ENCODE results near the gene PLXDC1.

Gene PLXDC1

DNA sequence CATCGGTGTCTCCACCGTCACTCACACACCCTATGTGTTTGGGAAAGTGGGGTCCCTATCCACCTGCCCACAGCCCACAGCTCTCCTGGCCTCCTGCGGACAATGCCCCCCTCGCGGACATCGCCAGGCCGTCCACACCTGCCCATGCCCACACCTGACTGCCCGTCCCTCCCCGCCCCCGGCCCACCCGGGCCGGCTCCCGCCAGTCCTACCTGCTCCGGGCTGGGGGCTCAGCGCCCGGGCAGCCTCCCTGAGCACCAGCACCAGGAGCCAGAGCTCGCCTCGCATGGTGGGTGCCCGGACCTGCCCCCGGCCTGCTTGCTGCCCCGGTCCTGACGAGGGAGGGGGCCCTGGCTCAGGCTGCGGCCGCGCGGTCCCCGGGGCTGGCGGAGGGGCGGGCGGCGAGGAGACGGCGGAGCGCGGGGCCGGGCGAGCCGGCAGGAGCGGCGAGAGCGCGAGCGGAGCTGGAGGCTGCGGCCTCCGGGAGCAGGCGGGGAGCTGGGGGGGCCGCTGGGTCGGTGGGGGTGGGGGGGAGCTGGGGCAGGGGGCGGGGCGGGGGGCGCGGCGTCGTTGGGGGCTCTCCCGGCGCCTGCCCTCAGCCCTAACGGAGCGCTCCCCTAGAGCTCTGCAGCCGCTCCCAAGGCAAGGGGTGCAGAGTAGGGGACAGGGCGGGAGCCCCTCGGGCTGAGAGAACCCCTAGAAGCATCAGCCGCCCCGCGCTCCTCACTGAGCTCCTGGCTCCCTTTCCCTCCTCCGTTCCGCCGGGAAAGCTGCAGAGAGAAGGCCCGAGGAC lies at the start of gene PLXDC1:
TSS of gene PLXDC1 (minus strand) at position 488 of the 793 bp plus-strand sequence. CDS start at position 288, 200 bp downstream.
- peaks cover 33% of the 10 kb centered on the region for H3K27me3 ChIP-seq (ENCODE audit: control insufficient read depth, insufficient read depth, low read length)
- no peaks in the 10 kb centered on the region for H3K36me3 ChIP-seq (ENCODE audit: control insufficient read depth, low read depth, low read length)
- H3K9ac ChIP-seq (ENCODE audit: low read length), result no peak within 1 kb of the TSS
- H3K9me3 ChIP-seq (ENCODE audit: control insufficient read depth, low read depth, low read length), result no peaks in the 10 kb centered on the region
- H3K27ac ChIP-seq (ENCODE audit: low read length), result no peak within 1 kb of the TSS
- H3K4me3 ChIP-seq (ENCODE audit: low read length), result peak within 1 kb of the TSS; percentile 100
- no peaks in the 10 kb centered on the region for H3K4me1 ChIP-seq (ENCODE audit: control insufficient read depth, low read depth, low read length)

DNA sequence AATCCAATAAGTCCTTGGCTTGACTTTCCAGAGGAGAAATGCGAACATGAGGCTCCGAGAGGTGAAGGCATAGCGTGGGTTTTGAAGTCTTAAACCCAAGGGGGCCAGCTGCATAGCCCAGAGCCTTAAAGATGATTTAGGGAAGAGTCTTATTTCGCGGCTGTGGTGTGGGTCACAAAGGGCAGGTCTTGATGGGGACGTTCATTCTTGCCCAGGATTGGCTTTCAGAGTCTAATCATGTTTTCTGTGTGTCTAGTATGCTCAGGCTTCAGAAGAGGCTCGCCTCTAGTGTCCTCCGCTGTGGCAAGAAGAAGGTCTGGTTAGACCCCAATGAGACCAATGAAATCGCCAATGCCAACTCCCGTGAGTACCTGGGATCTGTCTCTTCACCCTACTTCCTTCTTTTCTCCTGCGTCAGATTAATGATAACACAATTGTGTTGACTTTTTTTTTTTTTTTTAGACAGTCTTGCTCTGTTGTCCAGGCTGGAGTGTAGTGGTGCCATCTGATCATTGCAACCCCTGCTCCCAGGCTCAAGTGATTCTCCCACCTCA lies 49.6 kb upstream of the PLXDC1 start:
- peak overlapping the region; percentile 99 for H3K27ac ChIP-seq (ENCODE audit: low read length)
- no peaks in the 10 kb centered on the region for H3K27me3 ChIP-seq (ENCODE audit: control insufficient read depth, insufficient read depth, low read length)
- H3K4me3 ChIP-seq (ENCODE audit: low read length), result peak overlapping the region; percentile 100
- no peaks in the 10 kb centered on the region for H3K9me3 ChIP-seq (ENCODE audit: control insufficient read depth, low read depth, low read length)
- peak overlapping the region; percentile 97 for H3K9ac ChIP-seq (ENCODE audit: low read length)
- peaks cover 19% of the 10 kb centered on the region for H3K4me1 ChIP-seq (ENCODE audit: control insufficient read depth, low read depth, low read length)
- peaks cover 46% of the 10 kb centered on the region for H3K36me3 ChIP-seq (ENCODE audit: control insufficient read depth, low read depth, low read length)

DNA sequence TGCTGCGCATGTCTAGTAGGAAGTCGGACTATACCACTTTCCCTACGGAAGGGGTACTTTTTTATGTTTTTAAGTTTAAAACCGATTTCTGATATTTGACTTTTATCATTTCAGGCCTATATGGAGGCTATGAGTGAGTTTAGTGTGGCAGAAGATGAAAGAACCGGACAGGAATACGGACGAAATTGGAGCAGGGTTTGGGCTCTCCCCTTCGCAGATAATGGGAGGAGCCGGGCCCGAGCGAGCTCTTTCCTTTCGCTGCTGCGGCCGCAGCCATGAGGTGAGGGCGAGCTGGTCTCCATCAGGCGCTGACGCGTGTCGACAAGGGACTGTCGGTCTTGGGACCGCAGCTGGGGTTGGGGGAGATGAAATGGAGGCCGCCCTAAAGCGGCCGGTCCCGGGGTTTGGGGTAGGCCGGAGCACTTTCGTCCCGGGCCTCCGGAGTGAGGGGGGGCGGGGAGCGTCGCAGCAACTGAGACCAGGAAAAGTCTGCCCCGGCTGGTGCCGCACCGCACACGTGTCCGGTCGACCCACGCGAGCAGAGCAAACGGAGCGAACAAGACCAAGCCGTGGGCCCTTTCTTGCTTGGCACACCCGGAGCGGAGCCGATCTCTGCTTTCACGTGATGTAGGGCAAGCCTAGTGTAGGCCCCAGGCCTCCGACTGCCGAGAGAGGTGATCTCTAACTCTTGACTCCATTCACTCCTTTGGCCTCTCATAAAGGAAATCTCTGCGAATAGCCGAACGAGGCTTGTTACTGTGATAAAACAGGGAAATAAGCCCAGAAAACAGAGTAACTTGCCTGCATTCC lies 48.8 kb upstream of the PLXDC1 start, which contains the start of gene RPL19:
TSS of gene RPL19 (plus strand) at position 214 of the 810 bp plus-strand sequence. CDS start at position 276, 62 bp downstream.
- Histone ChIP-seq H3K27ac (ENCODE audit: low read length) (peak within 1 kb of the TSS; percentile 99), H3K4me3 (ENCODE audit: low read length) (peak within 1 kb of the TSS; percentile 100), H3K4me1 (ENCODE audit: control insufficient read depth, low read depth, low read length) (peaks cover 27% of the 10 kb centered on the region)

DNA sequence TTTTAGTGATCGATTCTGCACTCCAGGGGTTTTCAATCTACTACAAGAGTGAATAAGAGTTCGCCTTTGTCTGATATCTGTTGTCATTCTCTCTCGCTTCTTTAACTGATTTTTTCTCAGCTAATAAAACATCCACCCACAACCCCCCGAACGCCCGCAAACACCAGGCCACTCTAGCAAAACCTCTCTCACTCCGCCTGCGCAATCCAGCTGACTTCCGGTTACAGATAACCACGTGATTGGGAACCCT lies 48.3 kb upstream of the PLXDC1 start:
- H3K9me3 ChIP-seq (ENCODE audit: control insufficient read depth, low read depth, low read length), result no peaks in the 10 kb centered on the region
- H3K27me3 ChIP-seq (ENCODE audit: control insufficient read depth, insufficient read depth, low read length), result no peaks in the 10 kb centered on the region
- peak overlapping the region; percentile 100 for H3K4me3 ChIP-seq (ENCODE audit: low read length)
- peak overlapping the region; percentile 99 for H3K27ac ChIP-seq (ENCODE audit: low read length)
- H3K4me1 ChIP-seq (ENCODE audit: control insufficient read depth, low read depth, low read length), result peaks cover 32% of the 10 kb centered on the region
- H3K9ac ChIP-seq (ENCODE audit: low read length), result peak overlapping the region; percentile 97
- peaks cover 41% of the 10 kb centered on the region for H3K36me3 ChIP-seq (ENCODE audit: control insufficient read depth, low read depth, low read length)

More for the DNA sequence above, 48.8 kb upstream of the PLXDC1 start, which contains the start of gene RPL19:
- Histone ChIP-seq H3K36me3 (ENCODE audit: control insufficient read depth, low read depth, low read length) (peaks cover 46% of the 10 kb centered on the region), H3K27me3 (ENCODE audit: control insufficient read depth, insufficient read depth, low read length) (no peaks in the 10 kb centered on the region), H3K9me3 (ENCODE audit: control insufficient read depth, low read depth, low read length) (no peaks in the 10 kb centered on the region), H3K9ac (ENCODE audit: low read length) (peak within 1 kb of the TSS; percentile 97)

DNA sequence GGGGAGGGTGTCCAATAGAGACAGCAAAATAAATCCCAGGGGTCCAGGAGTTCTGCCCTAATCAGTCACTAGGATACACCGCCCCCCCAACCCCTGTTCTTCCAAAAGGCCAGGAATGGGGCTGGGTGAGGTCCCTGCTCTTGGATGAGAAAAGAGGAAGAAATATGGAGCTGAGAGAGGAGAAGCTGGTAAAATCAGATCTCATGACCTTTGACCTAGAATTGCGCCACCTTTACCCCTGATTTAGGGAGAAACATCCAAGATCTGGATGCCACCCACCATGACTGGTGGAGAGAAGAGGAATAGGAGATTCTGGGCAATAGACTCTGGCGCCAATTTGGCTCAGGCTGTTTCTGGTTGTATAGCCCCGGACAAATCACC lies 46.7 kb upstream of the PLXDC1 start:
- H3K4me3 ChIP-seq (ENCODE audit: low read length), result peak overlapping the region; percentile 81

DNA sequence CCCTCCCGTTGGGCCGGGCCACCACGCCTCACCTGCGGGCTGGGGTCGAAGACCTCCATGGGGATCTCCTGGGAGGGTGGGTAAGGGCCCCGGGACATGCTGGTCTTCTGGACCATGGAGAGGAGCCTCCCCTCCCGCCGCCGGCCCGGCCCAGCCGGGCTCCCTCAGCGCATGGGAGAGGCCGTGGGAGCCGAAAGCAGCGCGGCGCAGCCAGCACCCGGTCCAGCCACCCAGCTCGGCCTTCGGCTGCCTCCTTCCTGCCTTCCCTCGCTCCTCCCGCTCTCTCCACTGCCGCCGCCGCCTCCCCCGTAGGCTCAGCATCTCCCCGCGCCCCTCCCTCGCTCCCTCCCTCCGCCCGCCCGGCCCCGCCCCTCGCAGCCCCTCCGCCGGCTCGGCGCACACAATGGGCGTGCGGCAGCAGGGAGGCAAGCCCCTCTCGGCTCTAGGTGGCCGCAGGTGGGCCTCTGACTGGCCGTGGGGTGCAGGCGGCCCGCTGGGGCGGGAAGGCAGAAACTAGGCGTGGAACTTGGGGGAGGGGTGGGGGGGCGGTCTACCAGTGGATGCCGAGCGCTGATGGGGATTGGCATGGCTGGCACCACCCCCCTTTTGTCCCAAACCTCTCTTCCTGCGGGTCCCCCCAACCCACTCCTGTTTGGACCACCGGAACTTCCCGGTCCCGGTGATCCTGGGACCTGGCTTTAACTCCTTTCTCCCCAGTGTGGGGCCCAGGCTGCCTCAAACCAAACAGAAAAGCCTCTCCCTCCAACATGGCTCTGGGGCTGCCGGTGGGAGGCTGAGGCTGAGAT lies 46.1 kb upstream of the PLXDC1 start, which contains the start of gene CACNB1:
TSS of gene CACNB1 (minus strand) at position 290 of the 806 bp plus-strand sequence. CDS start at position 116, 174 bp downstream.
- H3K27me3 ChIP-seq (ENCODE audit: control insufficient read depth, insufficient read depth, low read length), result no peaks in the 10 kb centered on the region
- peaks cover 35% of the 10 kb centered on the region for H3K36me3 ChIP-seq (ENCODE audit: control insufficient read depth, low read depth, low read length)
- H3K4me1 ChIP-seq (ENCODE audit: control insufficient read depth, low read depth, low read length), result peaks cover 34% of the 10 kb centered on the region
- no peaks in the 10 kb centered on the region for H3K9me3 ChIP-seq (ENCODE audit: control insufficient read depth, low read depth, low read length)
- peak within 1 kb of the TSS; percentile 81 for H3K4me3 ChIP-seq (ENCODE audit: low read length)
- no peak within 1 kb of the TSS for H3K27ac ChIP-seq (ENCODE audit: low read length)
- H3K9ac ChIP-seq (ENCODE audit: low read length), result peak within 1 kb of the TSS; percentile 48

More for the DNA sequence above, 46.7 kb upstream of the PLXDC1 start:
- H3K27me3 ChIP-seq (ENCODE audit: control insufficient read depth, insufficient read depth, low read length), result no peaks in the 10 kb centered on the region
- peak overlapping the region; percentile 33 for H3K9ac ChIP-seq (ENCODE audit: low read length)
- H3K4me1 ChIP-seq (ENCODE audit: control insufficient read depth, low read depth, low read length), result peaks cover 34% of the 10 kb centered on the region
- peaks cover 35% of the 10 kb centered on the region for H3K36me3 ChIP-seq (ENCODE audit: control insufficient read depth, low read depth, low read length)
- no peaks in the 10 kb centered on the region for H3K9me3 ChIP-seq (ENCODE audit: control insufficient read depth, low read depth, low read length)
- H3K27ac ChIP-seq (ENCODE audit: low read length), result no peak overlapping the region

DNA sequence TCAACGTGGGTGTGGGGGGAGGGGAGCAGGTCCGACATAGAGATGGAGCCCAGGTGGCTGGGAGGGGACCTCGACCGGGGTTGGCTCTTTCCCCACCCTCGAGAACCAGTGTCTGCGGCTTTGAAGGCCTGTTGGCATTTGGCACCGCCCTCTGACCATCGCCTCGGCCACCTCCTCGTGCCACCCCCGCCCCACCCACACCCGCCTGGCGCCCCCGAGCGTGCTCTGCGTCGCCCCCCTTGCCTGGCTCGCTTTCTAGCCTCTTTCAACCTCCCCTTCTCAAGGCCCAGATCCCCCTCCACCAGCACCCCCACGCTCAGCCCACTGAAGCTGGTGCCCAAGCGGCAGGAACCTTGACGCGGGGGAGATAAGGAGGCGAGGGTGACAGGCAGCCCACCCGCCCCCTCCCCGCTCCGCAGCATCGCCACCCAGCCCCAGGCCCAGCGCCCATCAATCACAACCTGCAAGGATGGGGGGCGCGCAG lies 45.4 kb upstream of the PLXDC1 start:
- Histone ChIP-seq H3K9ac (ENCODE audit: low read length) (peak overlapping the region; percentile 48), H3K36me3 (ENCODE audit: control insufficient read depth, low read depth, low read length) (peaks cover 35% of the 10 kb centered on the region), H3K27me3 (ENCODE audit: control insufficient read depth, insufficient read depth, low read length) (no peaks in the 10 kb centered on the region), H3K4me3 (ENCODE audit: low read length) (peak overlapping the region; percentile 81), H3K4me1 (ENCODE audit: control insufficient read depth, low read depth, low read length) (peaks cover 31% of the 10 kb centered on the region), H3K27ac (ENCODE audit: low read length) (no peak overlapping the region), H3K9me3 (ENCODE audit: control insufficient read depth, low read depth, low read length) (no peaks in the 10 kb centered on the region)

DNA sequence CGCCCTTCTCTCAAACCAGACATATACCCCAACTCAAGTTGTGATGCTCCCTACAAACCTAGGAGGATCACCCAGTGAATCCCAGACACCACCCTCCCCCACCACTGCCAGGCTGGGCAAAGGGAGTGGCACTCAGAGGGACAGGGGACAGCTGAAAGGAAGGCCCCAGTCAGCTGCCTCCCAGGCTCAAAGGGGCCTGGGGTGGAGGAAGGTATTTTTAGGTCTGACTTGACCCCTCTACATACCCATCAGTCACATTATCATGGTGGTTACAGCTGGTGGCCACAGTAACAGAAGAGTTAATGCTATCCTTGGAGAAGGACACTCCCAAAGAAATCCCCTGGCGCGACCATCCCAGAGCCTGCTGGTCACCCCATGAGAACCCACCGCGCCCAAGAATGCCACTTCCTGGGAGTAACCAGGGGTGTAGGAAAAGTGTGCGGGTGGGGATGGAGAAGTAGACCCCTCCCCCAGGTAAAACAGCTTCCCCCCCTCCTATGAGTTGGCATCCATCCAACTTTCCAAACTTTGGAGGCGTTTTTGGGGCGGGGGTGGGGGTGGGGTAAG lies 44.9 kb upstream of the PLXDC1 start:
- Histone ChIP-seq H3K9ac (ENCODE audit: low read length) (peak overlapping the region; percentile 5), H3K4me1 (ENCODE audit: control insufficient read depth, low read depth, low read length) (peaks cover 28% of the 10 kb centered on the region), H3K27ac (ENCODE audit: low read length) (no peak overlapping the region)

DNA sequence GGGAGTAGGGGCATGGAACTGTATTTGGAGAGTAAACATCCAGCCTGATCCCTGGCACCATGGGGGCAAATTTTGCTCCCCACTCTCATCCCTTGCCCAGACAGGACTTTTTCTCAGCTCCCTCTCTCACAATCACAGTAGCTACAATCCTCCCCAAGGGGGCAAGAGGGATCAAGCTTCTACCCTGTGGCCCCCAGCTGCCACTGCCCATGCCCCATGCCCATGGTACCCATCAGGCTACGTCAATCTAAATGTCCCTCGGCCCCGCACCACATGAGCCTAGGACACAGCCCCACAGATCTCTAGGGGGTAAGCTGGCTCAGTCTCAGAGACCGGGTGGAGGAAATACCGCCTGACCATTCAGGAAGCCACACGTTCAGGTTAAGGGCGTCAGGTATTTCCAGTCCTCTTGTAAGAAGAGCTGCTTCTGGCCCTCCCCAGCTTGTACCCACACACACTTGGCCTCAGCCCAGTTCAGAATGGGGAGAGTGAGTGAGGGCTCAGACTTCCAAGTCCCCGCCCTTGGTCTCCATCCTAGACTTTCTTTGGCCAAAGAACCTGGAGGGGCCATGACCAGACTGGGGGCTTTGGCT lies 44.2 kb upstream of the PLXDC1 start:
- peaks cover 24% of the 10 kb centered on the region for H3K4me1 ChIP-seq (ENCODE audit: control insufficient read depth, low read depth, low read length)
- no peak overlapping the region for H3K27ac ChIP-seq (ENCODE audit: low read length)
- no peaks in the 10 kb centered on the region for H3K27me3 ChIP-seq (ENCODE audit: control insufficient read depth, insufficient read depth, low read length)
- no peaks in the 10 kb centered on the region for H3K9me3 ChIP-seq (ENCODE audit: control insufficient read depth, low read depth, low read length)
- H3K4me3 ChIP-seq (ENCODE audit: low read length), result peak overlapping the region; percentile 81
- peaks cover 31% of the 10 kb centered on the region for H3K36me3 ChIP-seq (ENCODE audit: control insufficient read depth, low read depth, low read length)
- H3K9ac ChIP-seq (ENCODE audit: low read length), result no peak overlapping the region

More for the DNA sequence above, 44.9 kb upstream of the PLXDC1 start:
- Histone ChIP-seq H3K27me3 (ENCODE audit: control insufficient read depth, insufficient read depth, low read length) (no peaks in the 10 kb centered on the region), H3K9me3 (ENCODE audit: control insufficient read depth, low read depth, low read length) (no peaks in the 10 kb centered on the region), H3K36me3 (ENCODE audit: control insufficient read depth, low read depth, low read length) (peaks cover 35% of the 10 kb centered on the region), H3K4me3 (ENCODE audit: low read length) (peak overlapping the region; percentile 81)

DNA sequence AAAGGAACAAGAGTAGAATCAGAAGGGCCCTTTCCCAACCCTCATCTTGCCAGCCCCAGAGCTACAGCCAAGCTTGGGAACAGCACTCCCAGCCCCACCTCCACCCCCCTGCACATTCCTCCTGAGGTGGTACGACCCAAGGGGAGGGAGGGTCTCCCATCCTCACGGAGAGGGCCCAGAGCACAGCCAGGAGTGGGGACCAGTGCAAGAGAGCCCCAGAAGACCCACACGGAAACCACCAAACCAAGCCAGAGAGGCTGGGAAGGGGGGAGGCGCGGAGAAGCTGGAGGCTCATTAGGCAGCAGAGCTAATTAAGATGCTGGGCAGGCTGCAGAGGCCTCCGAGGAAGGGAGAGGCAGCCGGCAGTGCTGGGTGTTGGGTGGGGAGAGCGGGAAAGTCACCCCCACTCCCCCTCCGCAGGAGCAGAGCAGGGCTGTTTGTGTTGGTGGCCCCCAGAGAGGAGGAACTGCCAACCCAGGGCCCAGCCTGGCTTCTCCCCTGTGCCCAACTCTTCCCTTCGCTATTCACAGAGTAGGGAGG lies 43.6 kb upstream of the PLXDC1 start:
- Histone ChIP-seq H3K9me3 (ENCODE audit: control insufficient read depth, low read depth, low read length) (no peaks in the 10 kb centered on the region), H3K27me3 (ENCODE audit: control insufficient read depth, insufficient read depth, low read length) (no peaks in the 10 kb centered on the region), H3K4me1 (ENCODE audit: control insufficient read depth, low read depth, low read length) (peaks cover 24% of the 10 kb centered on the region), H3K27ac (ENCODE audit: low read length) (no peak overlapping the region), H3K9ac (ENCODE audit: low read length) (no peak overlapping the region), H3K4me3 (ENCODE audit: low read length) (peak overlapping the region; percentile 81), H3K36me3 (ENCODE audit: control insufficient read depth, low read depth, low read length) (peaks cover 31% of the 10 kb centered on the region)

Data from iPS-18a (cell line).